WTC11 (cell line): Measurements from ENCODE around the gene FNDC3B. TPM values are rescaled to one million over a fixed set of nuclear protein-coding genes. Genes with fewer than 3 reads are reported as not detected.
"Not testable (repeated sequence)": the region's sequence is repeated elsewhere in the genome, so short reads cannot be mapped to it uniquely, and the experiment has no call there.

ENCODE experiments used
- ATAC-seq: fragments of 200-7000 bp; cut with Tn5 transposase; 2 replicates; pipeline ENCODE4 v1.10.0; 2021; ENCODE audit warnings: mild to moderate bottlenecking, moderate library complexity
- CTCF ChIA-PET: fragments of 300-600 bp; sonication (Branson Sonifier 250); formaldehyde crosslinking; loops from one replicate; lab custom pipeline; 2021; ENCODE audit warnings: antibody characterized with exemption; lab: Charles Lee
- POLR2A ChIA-PET: fragments of 350-600 bp; sonication (Branson Sonifier 250); formaldehyde crosslinking; loops from one replicate; lab custom pipeline; 2021; ENCODE audit warnings: antibody characterized with exemption; lab: Charles Lee
- DNase-seq: peaks from one replicate; pipeline ENCODE4 v3.0.0; 2021; ENCODE audit warnings: low spot score
- H3K27ac Mint-ChIP-seq: 2 replicates; pipeline ENCODE4 v1.8.0; 2021; ENCODE audit warnings: mixed read lengths
- H3K27me3 Mint-ChIP-seq: 2 replicates; pipeline ENCODE4 v1.8.0; 2021; ENCODE audit warnings: low read depth, mild to moderate bottlenecking, moderate library complexity, mixed read lengths
- H3K36me3 Mint-ChIP-seq: 2 replicates; pipeline ENCODE4 v1.8.0; 2021; ENCODE audit warnings: mixed read lengths
- H3K4me1 Mint-ChIP-seq: 2 replicates; pipeline ENCODE4 v1.8.0; 2022; ENCODE audit warnings: mixed read lengths
- H3K4me3 Mint-ChIP-seq: 2 replicates; pipeline ENCODE4 v1.8.0; 2021; ENCODE audit warnings: mild to moderate bottlenecking, moderate library complexity, mixed read lengths
- H3K9me3 Mint-ChIP-seq: 2 replicates; pipeline ENCODE4 v1.8.0; 2021; ENCODE audit warnings: mixed read lengths
- ATF2 ChIP-seq: sonication (generic); formaldehyde crosslinking; IDR thresholded peaks from 2 replicates; pipeline ENCODE4 v1.8.1; 2022; ENCODE audit warnings: low read depth, missing genetic modification reagents, borderline replicate concordance
- CREB1 ChIP-seq: sonication (generic); formaldehyde crosslinking; IDR thresholded peaks from 2 replicates; pipeline ENCODE4 v1.8.0; 2023; ENCODE audit warnings: mild to moderate bottlenecking, missing genetic modification reagents
- FOXP1 ChIP-seq: sonication (generic); formaldehyde crosslinking; IDR thresholded peaks from 2 replicates; pipeline ENCODE4 v1.8.0; 2022; ENCODE audit warnings: missing genetic modification reagents, mild to moderate bottlenecking, moderate library complexity, borderline replicate concordance
- GABPB1 ChIP-seq: sonication (generic); formaldehyde crosslinking; IDR thresholded peaks from 2 replicates; pipeline ENCODE4 v1.8.1; 2023; ENCODE audit warnings: mild to moderate bottlenecking, missing genetic modification reagents
- GRHL2 ChIP-seq: fragments of 250-450 bp; sonication (Bioruptor Pico); IDR thresholded peaks from 2 replicates; pipeline ENCODE4 v1.8.0; 2022; ENCODE audit warnings: mild to moderate bottlenecking, moderate library complexity; ENCODE audit not compliant: insufficient replicate concordance, severe bottlenecking
- HMGA2 ChIP-seq: fragments of 250-450 bp; sonication (Bioruptor Pico); IDR thresholded peaks from 2 replicates; pipeline ENCODE4 v1.4.0; 2021; ENCODE audit warnings: mild to moderate bottlenecking, moderate library complexity
- MAX ChIP-seq: sonication (generic); formaldehyde crosslinking; IDR thresholded peaks from 2 replicates; pipeline ENCODE4 v1.8.0; 2022; ENCODE audit warnings: mild to moderate bottlenecking, missing genetic modification reagents
- MLX ChIP-seq: sonication (generic); formaldehyde crosslinking; IDR thresholded peaks from 2 replicates; pipeline ENCODE4 v1.8.1; 2023; ENCODE audit warnings: mild to moderate bottlenecking, missing genetic modification reagents, moderate library complexity
- NR1H2 ChIP-seq: sonication (generic); formaldehyde crosslinking; IDR thresholded peaks from 2 replicates; pipeline ENCODE4 v1.9.0; 2021; ENCODE audit warnings: mild to moderate bottlenecking, moderate library complexity, missing genetic modification reagents
- PREB ChIP-seq: sonication (generic); formaldehyde crosslinking; IDR thresholded peaks from 2 replicates; pipeline ENCODE4 v1.8.1; 2022; ENCODE audit warnings: mild to moderate bottlenecking, missing genetic modification reagents, moderate library complexity, borderline replicate concordance
- RORB ChIP-seq: fragments of 250-450 bp; sonication (Bioruptor Pico); IDR thresholded peaks from 2 replicates; pipeline ENCODE4 v1.9.0; 2021; ENCODE audit warnings: mild to moderate bottlenecking
- USF1 ChIP-seq: sonication (generic); formaldehyde crosslinking; IDR thresholded peaks from 2 replicates; pipeline ENCODE4 v1.8.0; 2022; ENCODE audit warnings: mild to moderate bottlenecking, missing genetic modification reagents
- ZMAT4 ChIP-seq: fragments of 250-450 bp; sonication (Bioruptor Pico); IDR thresholded peaks from 2 replicates; pipeline ENCODE4 v1.9.0; 2021; ENCODE audit warnings: mild to moderate bottlenecking
- ZNF281 ChIP-seq: sonication (generic); formaldehyde crosslinking; IDR thresholded peaks from 2 replicates; pipeline ENCODE4 v1.8.0; 2023; ENCODE audit warnings: mild to moderate bottlenecking, missing genetic modification reagents
- ZNF512 ChIP-seq: sonication (generic); formaldehyde crosslinking; IDR thresholded peaks from 2 replicates; pipeline ENCODE4 v1.8.1; 2022; ENCODE audit warnings: missing genetic modification reagents, borderline replicate concordance
- total RNA-seq: library from RNA; stranded (reverse); gene quantifications from 3 replicates; pipeline ENCODE4 v1.2.3, GENCODE V29; 2021

Gene FNDC3B
- total RNA-seq, 1 experiment from 2014 or later, result 42.8 TPM

- no peak for TF ChIP-seq MLX (CRISPR knock-in tag)
Observed at GRCh38 chr3:172254542-172254941, 215.2 kb downstream of the FNDC3B start (continued).

GRCh38 chr3:172255321-172255720, 215.9 kb downstream of the FNDC3B start:
- ATAC-seq, H3K27ac Mint-ChIP-seq, H3K27me3 Mint-ChIP-seq, H3K9me3 Mint-ChIP-seq, CTCF ChIA-PET, H3K4me3 Mint-ChIP-seq, DNase-seq, POLR2A ChIA-PET: not testable (repeated sequence)
- peaks cover 24% of the 10 kb centered on the region for H3K4me1 Mint-ChIP-seq
- H3K36me3 Mint-ChIP-seq, result peaks cover 10% of the 10 kb centered on the region

GRCh38 chr3:172256101-172256734, 216.8 kb downstream of the FNDC3B start:
- Mint-ChIP-seq H3K36me3 (peaks cover 9% of the 10 kb centered on the region), H3K27ac (peak overlapping the region; percentile 31; the same call in 1 of the 2 replicates), H3K4me1 (peaks cover 32% of the 10 kb centered on the region), H3K27me3 (no peaks in the 10 kb centered on the region), H3K9me3 (no peaks in the 10 kb centered on the region), H3K4me3 (no peak overlapping the region)
- ATAC-seq (no peak), DNase-seq (no peak)
- POLR2A ChIA-PET, result no interaction called here
- TF ChIP-seq PREB (CRISPR knock-in tag), result no peak
- 0 out of 2 replicates have a peak, but pooled peaks have one; percentile 12 for TF ChIP-seq GABPB1 (CRISPR knock-in tag)
- no peak for TF ChIP-seq ATF2 (CRISPR knock-in tag)
- TF ChIP-seq HMGA2 (CRISPR knock-in tag), result no peak
- CTCF ChIA-PET, result no interaction called here

- no peak for DNase-seq
- POLR2A ChIA-PET, result no interaction called here
- H3K27ac Mint-ChIP-seq, result peak overlapping the region; percentile 79
- TF ChIP-seq ZMAT4 (CRISPR knock-in tag) (no peak), FOXP1 (CRISPR knock-in tag) (no peak), ZNF512 (CRISPR knock-in tag) (no peak), MAX (CRISPR knock-in tag) (no peak), RORB (CRISPR knock-in tag) (no peak), ZNF281 (CRISPR knock-in tag) (no peak), USF1 (CRISPR knock-in tag) (no peak), GRHL2 (CRISPR knock-in tag) (no peak), NR1H2 (CRISPR knock-in tag) (no peak), CREB1 (CRISPR knock-in tag) (no peak)
- TF ChIP-seq, all 79 proteins: peak for 0
- no peaks in the 10 kb centered on the region for H3K9me3 Mint-ChIP-seq
- no peaks in the 10 kb centered on the region for H3K27me3 Mint-ChIP-seq
- CTCF ChIA-PET, result no interaction called here
- H3K4me1 Mint-ChIP-seq, result peaks cover 43% of the 10 kb centered on the region
- no peak overlapping the region for H3K4me3 Mint-ChIP-seq
- no peak for ATAC-seq
- peaks cover 8% of the 10 kb centered on the region for H3K36me3 Mint-ChIP-seq
Observed at GRCh38 chr3:172257648-172258400, 218.4 kb downstream of the FNDC3B start.
